ENCODE results near the gene SERINC5.

Gene SERINC5

DNA sequence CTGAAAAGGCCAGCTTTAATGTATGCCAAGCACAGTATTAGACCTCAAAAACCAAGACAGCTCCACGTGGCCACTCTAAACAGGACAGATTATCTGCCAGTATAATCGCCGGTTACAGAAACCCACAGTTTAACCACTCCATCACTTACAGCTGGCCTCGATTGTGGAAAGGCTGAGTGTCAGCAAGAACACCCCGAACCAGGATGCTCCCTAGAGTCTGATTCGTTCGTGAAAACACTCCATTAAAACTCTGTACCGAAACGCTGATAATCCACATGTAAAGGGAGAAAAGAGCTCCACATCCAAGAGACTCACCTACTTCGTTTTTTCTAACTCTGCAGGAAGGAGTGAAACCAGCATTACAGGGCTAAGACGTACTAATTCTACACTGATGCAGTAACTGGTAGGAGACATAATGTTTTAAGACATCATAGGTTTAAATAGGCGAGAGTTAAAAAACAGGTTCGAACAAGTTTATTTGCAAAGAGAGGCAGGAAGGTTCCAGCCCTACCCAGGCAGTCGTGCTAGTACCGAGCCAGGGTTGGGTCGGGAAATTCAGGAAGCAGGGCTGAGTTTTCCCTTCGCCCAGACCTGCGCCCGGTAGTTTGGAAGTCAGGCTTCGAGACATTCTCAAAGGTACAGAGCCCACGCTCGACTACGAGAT lies 949 bp downstream of the SERINC5 start:
- DNase-seq (ENCODE audit: low read depth in 2 of 2, low spot score in 1 of 2) = no peak

DNA sequence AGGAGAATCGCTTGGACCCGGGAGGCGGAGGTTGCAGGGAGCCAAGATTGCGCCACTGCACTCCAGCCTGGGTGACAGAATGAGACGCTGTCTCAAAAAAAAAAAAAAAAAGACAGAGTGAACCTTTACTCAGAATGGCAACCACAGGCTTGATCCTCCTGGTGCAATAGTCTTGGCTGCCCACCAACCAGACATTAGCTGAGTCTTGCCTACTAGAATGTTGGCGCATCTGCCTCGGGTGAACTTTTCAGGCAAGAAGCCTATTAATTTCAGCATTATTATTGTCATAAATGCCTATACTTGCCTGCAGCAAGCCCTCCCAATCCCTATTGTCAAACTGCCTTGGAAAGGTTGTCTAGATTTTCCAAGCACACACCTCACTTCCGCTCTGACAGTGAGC lies 4.2 kb downstream of the SERINC5 start:
- no peak for DNase-seq (ENCODE audit: low read depth in 2 of 2, low spot score in 1 of 2)

GRCh38 chr5:80250801-80251200 lies 5.0 kb downstream of the SERINC5 start:
- no peak for DNase-seq (ENCODE audit: low read depth in 2 of 2, low spot score in 1 of 2)

GRCh38 chr5:80249901-80250300 lies 5.9 kb downstream of the SERINC5 start:
- no peak for DNase-seq (ENCODE audit: low read depth in 2 of 2, low spot score in 1 of 2)

DNA sequence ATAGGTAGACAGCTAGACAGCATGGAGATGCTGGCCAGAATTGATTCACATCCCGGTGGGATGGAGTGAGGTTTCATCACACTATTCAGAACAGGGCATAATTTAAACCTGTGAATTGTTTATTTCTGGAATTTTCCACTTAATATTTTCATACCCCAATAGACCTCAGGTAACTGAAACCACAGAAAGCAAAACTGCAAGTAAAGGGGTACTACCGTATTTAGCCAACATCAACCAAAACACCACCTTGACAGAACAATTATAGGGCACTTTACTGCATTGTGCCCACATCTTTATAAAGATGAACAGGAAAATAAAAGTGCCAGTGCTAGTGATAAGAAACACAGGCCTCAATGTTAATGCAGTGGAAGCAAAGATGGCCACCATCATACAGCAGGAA lies 7.5 kb downstream of the SERINC5 start:
- DNase-seq (ENCODE audit: low read depth in 2 of 2, low spot score in 1 of 2) = no peak

GRCh38 chr5:80246995-80247729 lies 8.7 kb downstream of the SERINC5 start:
- no peak for DNase-seq (ENCODE audit: low read depth in 2 of 2, low spot score in 1 of 2)

- DNase-seq (ENCODE audit: low read depth in 2 of 2, low spot score in 1 of 2) = no peak
Observed at GRCh38 chr5:80246001-80246758, 9.7 kb downstream of the SERINC5 start.

DNA sequence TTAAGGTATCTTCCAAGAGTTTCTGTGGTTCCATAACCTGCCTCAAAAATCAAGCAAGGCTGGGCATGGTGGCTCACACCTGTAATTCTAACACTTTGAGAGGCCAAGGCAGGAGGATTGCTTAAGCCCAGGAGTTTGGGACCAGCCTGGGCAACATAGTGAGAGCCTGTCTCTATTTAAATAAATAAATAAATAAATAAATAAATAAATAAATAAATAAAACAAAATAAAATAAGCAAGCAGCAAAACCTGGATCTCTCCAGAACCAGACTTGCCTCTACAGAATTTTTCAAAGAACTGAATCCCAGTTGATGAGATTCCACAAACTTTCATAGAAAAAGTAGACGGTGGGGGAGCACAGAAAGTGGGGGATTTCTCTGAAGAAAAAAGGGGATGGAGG lies 12.3 kb downstream of the SERINC5 start:
- DNase-seq (ENCODE audit: low read depth in 2 of 2, low spot score in 1 of 2) = no peak

- DNase-seq (ENCODE audit: low read depth in 2 of 2, low spot score in 1 of 2) = no peak
Observed at GRCh38 chr5:80242849-80243248, 13.0 kb downstream of the SERINC5 start.

DNA sequence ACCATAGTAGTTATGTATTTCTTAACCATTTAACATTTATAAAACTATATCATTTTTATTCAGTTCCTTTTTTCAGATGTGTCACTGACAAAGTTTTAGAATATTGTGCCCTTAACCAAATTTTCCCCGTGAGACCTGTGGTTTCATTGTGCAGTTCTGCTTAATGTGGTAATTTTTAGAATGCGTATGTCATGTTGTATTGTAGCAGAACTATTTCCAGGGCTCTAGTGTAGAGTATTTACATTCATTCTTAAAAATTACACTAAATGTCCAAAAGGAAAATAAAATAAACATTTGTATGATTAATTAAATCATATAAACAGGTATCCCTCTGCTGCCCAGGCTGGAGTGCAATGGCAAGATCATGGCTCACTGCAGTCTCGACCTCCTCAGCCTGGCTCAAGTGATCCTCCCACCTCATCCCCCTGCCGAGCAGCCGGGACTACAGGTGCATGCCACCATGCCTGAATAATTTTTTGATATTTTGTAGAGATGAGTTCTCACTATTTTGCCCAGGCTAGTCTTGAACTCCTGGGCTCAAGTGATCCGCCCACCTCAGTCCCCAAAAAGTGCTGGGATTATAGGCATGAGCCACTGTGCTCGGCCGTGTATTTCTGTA lies 15.4 kb downstream of the SERINC5 start:
- DNase-seq (ENCODE audit: low read depth in 2 of 2, low spot score in 1 of 2) = no peak

- DNase-seq (ENCODE audit: low read depth in 2 of 2, low spot score in 1 of 2) = no peak
Observed at GRCh38 chr5:80239680-80240367, 16.0 kb downstream of the SERINC5 start.

- DNase-seq (ENCODE audit: low read depth in 2 of 2, low spot score in 1 of 2) = no peak
Observed at GRCh38 chr5:80238778-80239679, 16.8 kb downstream of the SERINC5 start.

DNA sequence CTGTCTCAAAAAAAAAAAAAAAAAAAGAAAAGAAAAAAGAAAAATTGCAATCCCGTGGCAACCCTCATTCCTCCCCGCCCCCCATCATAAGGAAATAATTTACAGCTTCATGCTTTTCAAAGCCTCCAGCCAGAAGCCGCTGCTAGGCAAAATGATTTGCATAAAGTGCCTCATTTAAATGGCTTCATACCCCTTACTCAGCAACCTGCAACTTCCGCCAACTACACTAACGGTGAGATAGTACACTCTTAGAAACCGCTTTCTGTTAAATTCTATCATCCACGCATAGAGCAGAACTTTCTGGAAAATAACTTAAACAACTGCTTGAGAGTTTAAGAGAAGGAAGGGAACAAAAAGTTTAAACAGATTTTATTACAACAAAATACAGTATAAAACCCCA lies 17.8 kb downstream of the SERINC5 start:
- no peak for DNase-seq (ENCODE audit: low read depth in 2 of 2, low spot score in 1 of 2)

DNA sequence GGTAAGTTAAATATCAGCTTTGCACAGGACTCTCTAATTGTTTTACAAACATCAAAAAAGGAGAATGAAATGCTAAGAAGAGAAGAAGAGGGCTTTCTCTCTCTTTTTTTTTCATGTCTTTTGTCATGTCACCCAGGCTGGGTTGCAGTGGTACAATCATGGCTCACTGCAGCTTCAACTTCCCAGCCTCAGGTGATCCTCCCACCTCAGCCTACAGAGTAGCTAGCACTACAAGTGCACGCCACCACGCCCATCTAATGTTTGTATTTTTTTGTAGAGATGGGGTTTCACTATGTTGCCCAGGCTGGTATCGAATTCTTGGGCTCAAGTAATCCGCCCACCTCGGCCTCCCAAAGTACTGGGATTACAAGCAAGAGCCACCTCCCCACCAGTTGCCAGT lies 18.6 kb downstream of the SERINC5 start:
- DNase-seq (ENCODE audit: low read depth in 2 of 2, low spot score in 1 of 2) = no peak

- no peak for DNase-seq (ENCODE audit: low read depth in 2 of 2, low spot score in 1 of 2)
Observed at GRCh38 chr5:80234116-80234948, 21.5 kb downstream of the SERINC5 start.

GRCh38 chr5:80231693-80232092 lies 24.2 kb downstream of the SERINC5 start:
- DNase-seq (ENCODE audit: low read depth in 2 of 2, low spot score in 1 of 2) = no peak

- DNase-seq (ENCODE audit: low read depth in 2 of 2, low spot score in 1 of 2) = no peak
Observed at GRCh38 chr5:80231243-80231642, 24.6 kb downstream of the SERINC5 start.

GRCh38 chr5:80230269-80230992 lies 25.4 kb downstream of the SERINC5 start:
- no peak for DNase-seq (ENCODE audit: low read depth in 2 of 2, low spot score in 1 of 2)

GRCh38 chr5:80229902-80230255 lies 26.0 kb downstream of the SERINC5 start:
- DNase-seq (ENCODE audit: low read depth in 2 of 2, low spot score in 1 of 2) = no peak
